CD14-positive monocyte (primary cell): ENCODE results near the gene POU6F2. TPM values are rescaled to one million over a fixed set of nuclear protein-coding genes. Genes with fewer than 3 reads are reported as not detected.
A peak's percentile ranks its signal among the peaks of the same experiment; 100 is the strongest.

Experiments
- DNase-seq, 3 donors: peaks; one replicate each; pipeline ENCODE4 v3.0.0-alpha.2; 2011 to 2022
- H2AFZ ChIP-seq: 2 replicates; pipeline ENCODE4 v1.6.0; 2012; ENCODE audit warnings: mild to moderate bottlenecking, low read depth, low read length, inconsistent platforms; ENCODE audit not compliant: insufficient read depth, poor library complexity, severe bottlenecking
- H3K27ac ChIP-seq, 2 donors: 1 replicate in 1 of 2; 2 replicates in 1 of 2; pipeline ENCODE4 v1.5.1; 2012 to 2013; ENCODE audit warnings: low read length in 2 of 2, control low read depth in 1 of 2, inconsistent platforms in 1 of 2, low read depth in 1 of 2, mild to moderate bottlenecking in 1 of 2
- H3K27me3 ChIP-seq, 2 donors: one replicate each; pipeline versions ENCODE4 v1.6.0 to v1.6.1; 2011 to 2013; ENCODE audit warnings: low read length in 2 of 2; ENCODE audit not compliant: control insufficient read depth in 2 of 2, insufficient read depth in 2 of 2
- H3K36me3 ChIP-seq, 2 donors: replicated peaks in 1 of 2; 1 replicate in 1 of 2; 2 replicates in 1 of 2; pipeline versions ENCODE4 v1.5.1 to v1.6.1; 2012 to 2013; ENCODE audit warnings: low read length in 2 of 2, control low read depth in 1 of 2, inconsistent platforms in 1 of 2, mild to moderate bottlenecking in 1 of 2; ENCODE audit not compliant: insufficient read depth in 2 of 2, control insufficient read depth in 1 of 2
- H3K4me1 ChIP-seq, 2 donors: 1 replicate in 1 of 2; 2 replicates in 1 of 2; pipeline versions ENCODE4 v1.5.1 to v1.6.1; 2012 to 2013; ENCODE audit warnings: low read length in 2 of 2, control low read depth in 1 of 2, inconsistent platforms in 1 of 2, mild to moderate bottlenecking in 1 of 2, moderate library complexity in 1 of 2; ENCODE audit not compliant: insufficient read depth in 2 of 2, control insufficient read depth in 1 of 2
- H3K4me2 ChIP-seq: replicated peaks from 2 replicates; pipeline ENCODE3; 2012; ENCODE audit warnings: low read length, moderate library complexity, mild to moderate bottlenecking; ENCODE audit not compliant: poor library complexity, severe bottlenecking; ENCODE audit errors: extremely low read depth
- H3K4me3 ChIP-seq, 3 experiments: fragments of 200-600 bp in 1 of 3; sonication (generic) in 1 of 3; replicated peaks in 1 of 3; 1 replicate in 2 of 3; 2 replicates in 1 of 3; pipeline ENCODE4 v1.5.1; 2011 to 2013; ENCODE audit warnings: low read length in 3 of 3, mild to moderate bottlenecking in 3 of 3, control low read depth in 2 of 3, low read depth in 2 of 3, inconsistent platforms in 1 of 3, moderate library complexity in 1 of 3
- H3K79me2 ChIP-seq: 2 replicates; pipeline ENCODE4 v1.6.0; 2012; ENCODE audit warnings: mild to moderate bottlenecking, control low read depth, inconsistent platforms, low read length, moderate library complexity; ENCODE audit not compliant: insufficient read depth
- H3K9ac ChIP-seq: 2 replicates; pipeline ENCODE4 v1.6.0; 2017; ENCODE audit warnings: low read length, mild to moderate bottlenecking; ENCODE audit not compliant: insufficient read depth, poor library complexity, severe bottlenecking
- H3K9me3 ChIP-seq, 2 donors: replicated peaks in 1 of 2; 1 replicate in 1 of 2; 2 replicates in 1 of 2; pipeline versions ENCODE4 v1.5.1 to v1.6.1; 2012 to 2013; ENCODE audit warnings: low read length in 2 of 2, control low read depth in 1 of 2; ENCODE audit not compliant: control insufficient read depth in 1 of 2, insufficient read depth in 1 of 2
- H4K20me1 ChIP-seq: 2 replicates; pipeline ENCODE4 v1.6.0; 2012; ENCODE audit warnings: mild to moderate bottlenecking, low read length, control low read depth, moderate library complexity; ENCODE audit not compliant: insufficient read depth
- H3K27ac Mint-ChIP-seq, 7 donors: one replicate each; pipeline ENCODE4 v1.8.0; 2020; ENCODE audit warnings: mild to moderate bottlenecking in 7 of 7, mixed read lengths in 7 of 7, moderate library complexity in 6 of 7, inconsistent platforms in 2 of 7
- H3K27me3 Mint-ChIP-seq, 3 donors: one replicate each; pipeline ENCODE4 v1.8.0; 2021 to 2022; ENCODE audit warnings: low read depth in 3 of 3, mild to moderate bottlenecking in 3 of 3, mixed read lengths in 3 of 3, moderate library complexity in 3 of 3, inconsistent platforms in 1 of 3
- H3K36me3 Mint-ChIP-seq, 2 donors: one replicate each; pipeline ENCODE4 v1.8.0; 2020; ENCODE audit warnings: mixed read lengths in 2 of 2, inconsistent platforms in 1 of 2, mild to moderate bottlenecking in 1 of 2
- H3K4me1 Mint-ChIP-seq: one replicate; pipeline ENCODE4 v1.8.0; 2020; ENCODE audit warnings: mild to moderate bottlenecking, mixed read lengths
- H3K4me3 Mint-ChIP-seq, 2 donors: one replicate each; pipeline ENCODE4 v1.8.0; 2020; ENCODE audit warnings: mild to moderate bottlenecking in 2 of 2, mixed read lengths in 2 of 2, moderate library complexity in 1 of 2
- H3K9me3 Mint-ChIP-seq, 7 donors: one replicate each; pipeline ENCODE4 v1.8.0; 2020 to 2022; ENCODE audit warnings: mixed read lengths in 7 of 7, mild to moderate bottlenecking in 6 of 7, moderate library complexity in 6 of 7, inconsistent platforms in 2 of 7
- WGBS: methylation state at CpG from one replicate; pipeline ENCODE4 v1.1.5; 2013; ENCODE audit warnings: missing lambda C conversion rate; ENCODE audit not compliant: insufficient coverage; 5-methylcytosine and 5-hydroxymethylcytosine counted together
- intact Hi-C, 2 donors: fragments of 100-400 bp; cut with micrococcal nuclease; formaldehyde crosslinking; loops; one replicate each; pipeline versions ENCODE4 v1.15.0 to v1.15.1; 2023
- polyA plus RNA-seq, 3 donors: library from polyadenylated mRNA; depleted of rRNA in 1 of 3; unstranded in 2 of 3; stranded (reverse) in 1 of 3; fragments of 300-500 nt in 2 of 3; fragments of >200 nt in 1 of 3; fragmentation: Illumina TruSeq in 2 of 3; gene quantifications; 1 replicate in 2 of 3; 2 replicates in 1 of 3; pipeline ENCODE4 v1.2.3, GENCODE V29; 2012 to 2021
- TF ChIP-seq, protein P1 (sequence below): fragments of 200-600 bp; IDR thresholded peaks from one replicate; pipeline ENCODE4 v1.8.0; 2022; ENCODE audit warnings: antibody characterized with exemption, mild to moderate bottlenecking

Gene POU6F2
- polyA plus RNA-seq, 3 donors = not detected

GRCh38 chr7:39002755-39003154, 25.0 kb downstream of the POU6F2 start:
- H3K4me3 ChIP-seq = no peak overlapping the region
- H3K36me3 ChIP-seq = no peaks in the 10 kb centered on the region
- WGBS = no CpG with 5 or more reads among the region's 5 CpGs
- H3K4me1 ChIP-seq = no peaks in the 10 kb centered on the region
- H3K4me3 Mint-ChIP-seq = no peak overlapping the region
- H3K79me2 ChIP-seq = no peaks in the 10 kb centered on the region
- no peaks in the 10 kb centered on the region for H3K27me3 ChIP-seq
- no peak overlapping the region for H3K27ac ChIP-seq
- H3K27ac Mint-ChIP-seq = peak overlapping the region in 1 of 7 donors; percentile 1
- H3K9ac ChIP-seq = no peak overlapping the region
- TF ChIP-seq, protein P1, sequence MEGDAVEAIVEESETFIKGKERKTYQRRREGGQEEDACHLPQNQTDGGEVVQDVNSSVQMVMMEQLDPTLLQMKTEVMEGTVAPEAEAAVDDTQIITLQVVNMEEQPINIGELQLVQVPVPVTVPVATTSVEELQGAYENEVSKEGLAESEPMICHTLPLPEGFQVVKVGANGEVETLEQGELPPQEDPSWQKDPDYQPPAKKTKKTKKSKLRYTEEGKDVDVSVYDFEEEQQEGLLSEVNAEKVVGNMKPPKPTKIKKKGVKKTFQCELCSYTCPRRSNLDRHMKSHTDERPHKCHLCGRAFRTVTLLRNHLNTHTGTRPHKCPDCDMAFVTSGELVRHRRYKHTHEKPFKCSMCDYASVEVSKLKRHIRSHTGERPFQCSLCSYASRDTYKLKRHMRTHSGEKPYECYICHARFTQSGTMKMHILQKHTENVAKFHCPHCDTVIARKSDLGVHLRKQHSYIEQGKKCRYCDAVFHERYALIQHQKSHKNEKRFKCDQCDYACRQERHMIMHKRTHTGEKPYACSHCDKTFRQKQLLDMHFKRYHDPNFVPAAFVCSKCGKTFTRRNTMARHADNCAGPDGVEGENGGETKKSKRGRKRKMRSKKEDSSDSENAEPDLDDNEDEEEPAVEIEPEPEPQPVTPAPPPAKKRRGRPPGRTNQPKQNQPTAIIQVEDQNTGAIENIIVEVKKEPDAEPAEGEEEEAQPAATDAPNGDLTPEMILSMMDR = no peak
- H3K36me3 Mint-ChIP-seq = no peaks in the 10 kb centered on the region
- H3K4me1 Mint-ChIP-seq = no peaks in the 10 kb centered on the region
- no peaks in the 10 kb centered on the region for H3K27me3 Mint-ChIP-seq
- no peak overlapping the region for H2AFZ ChIP-seq
- H3K4me2 ChIP-seq = no peak overlapping the region
- H3K9me3 Mint-ChIP-seq = peaks cover 0 to 4% (median 0%) of the 10 kb centered on the region in 7 donors
- H4K20me1 ChIP-seq = no peaks in the 10 kb centered on the region
- no peak for DNase-seq
- no peaks in the 10 kb centered on the region for H3K9me3 ChIP-seq
- intact Hi-C loops = no loop called here

- Mint-ChIP-seq H3K4me1 (no peaks in the 10 kb centered on the region), H3K27ac (no peak overlapping the region), H3K36me3 (no peaks in the 10 kb centered on the region), H3K9me3 (peaks cover 0 to 4% (median 0%) of the 10 kb centered on the region in 7 donors), H3K27me3 (no peaks in the 10 kb centered on the region), H3K4me3 (no peak overlapping the region)
- Histone ChIP-seq H2AFZ (no peak overlapping the region), H3K79me2 (no peaks in the 10 kb centered on the region), H3K4me2 (no peak overlapping the region), H3K9ac (no peak overlapping the region), H3K27me3 (no peaks in the 10 kb centered on the region), H3K27ac (no peak overlapping the region), H3K4me1 (no peaks in the 10 kb centered on the region), H4K20me1 (no peaks in the 10 kb centered on the region), H3K4me3 (no peak overlapping the region), H3K36me3 (no peaks in the 10 kb centered on the region), H3K9me3 (no peaks in the 10 kb centered on the region)
- TF ChIP-seq, protein P1 = no peak
- no peak for DNase-seq
- intact Hi-C loops = no loop called here
- 81% methylated on average over 5 of the region's 8 CpGs for WGBS
These were observed 27.3 kb downstream of the POU6F2 start for GRCh38 chr7:39005036-39005435.
